CD4-positive, alpha-beta T cell (primary cell): ENCODE data around the gene RAB8B. TPM values are rescaled to one million over a fixed set of nuclear protein-coding genes. Genes with fewer than 3 reads are reported as not detected.

Source experiments
- ATAC-seq: fragments of 200-7000 bp; cut with Tn5 transposase; one replicate; pipeline ENCODE4 v1.10.0; 2022; ENCODE audit warnings: mild to moderate bottlenecking; ENCODE audit not compliant: poor library complexity
- CTCF ChIA-PET: fragments of 350-600 bp; sonication (Branson Sonifier 250); formaldehyde crosslinking; loops from one replicate; lab custom pipeline; 2021; ENCODE audit warnings: antibody characterized with exemption, inconsistent platforms; lab: Charles Lee
- POLR2A ChIA-PET: fragments of 350-600 bp; sonication (Branson Sonifier 250); formaldehyde crosslinking; loops from one replicate; lab custom pipeline; 2021; ENCODE audit warnings: antibody characterized with exemption, inconsistent platforms; lab: Charles Lee
- DNase-seq, 14 experiments: peaks; one replicate each; pipeline ENCODE4 v3.0.0-alpha.2; 2013 to 2020; ENCODE audit warnings: mixed read lengths in 2 of 14
- H3K27ac ChIP-seq, 2 donors: one replicate each; pipeline versions ENCODE4 v1.5.1 to v1.7.0; 2013; ENCODE audit warnings: low read length in 2 of 2, low read depth in 1 of 2, mild to moderate bottlenecking in 1 of 2
- H3K27me3 ChIP-seq, 2 experiments: 1 replicate in 1 of 2; 2 replicates in 1 of 2; pipeline versions ENCODE4 v1.6.1 to v1.7.0; 2013; ENCODE audit warnings: low read length in 2 of 2, control low read depth in 1 of 2, mild to moderate bottlenecking in 1 of 2, moderate library complexity in 1 of 2; ENCODE audit not compliant: insufficient read depth in 2 of 2, control insufficient read depth in 1 of 2
- H3K36me3 ChIP-seq: one replicate; pipeline ENCODE4 v1.6.1; 2013; ENCODE audit warnings: low read length, control low read depth; ENCODE audit not compliant: insufficient read depth
- H3K4me1 ChIP-seq: one replicate; pipeline ENCODE4 v1.6.1; 2013; ENCODE audit warnings: low read length, control low read depth; ENCODE audit not compliant: insufficient read depth
- H3K4me3 ChIP-seq: one replicate; pipeline ENCODE4 v1.5.1; 2013; ENCODE audit warnings: mild to moderate bottlenecking, low read length, moderate library complexity
- H3K9me3 ChIP-seq, 2 experiments: 1 replicate in 1 of 2; 2 replicates in 1 of 2; pipeline versions ENCODE4 v1.6.1 to v1.7.0; 2013; ENCODE audit warnings: low read length in 2 of 2, mild to moderate bottlenecking in 2 of 2, control low read depth in 1 of 2, moderate library complexity in 1 of 2; ENCODE audit not compliant: control insufficient read depth in 1 of 2, insufficient read depth in 1 of 2
- H3K27ac Mint-ChIP-seq: one replicate; pipeline ENCODE4 v1.8.0; 2020; ENCODE audit warnings: mixed read lengths
- H3K27me3 Mint-ChIP-seq: one replicate; pipeline ENCODE4 v1.8.0; 2021; ENCODE audit warnings: mixed read lengths
- H3K36me3 Mint-ChIP-seq: one replicate; pipeline ENCODE4 v1.8.0; 2021; ENCODE audit warnings: low read depth, mixed read lengths
- H3K4me1 Mint-ChIP-seq: one replicate; pipeline ENCODE4 v1.8.0; 2021; ENCODE audit warnings: low read depth, mixed read lengths
- H3K4me3 Mint-ChIP-seq: one replicate; pipeline ENCODE4 v1.8.0; 2020; ENCODE audit warnings: mild to moderate bottlenecking, mixed read lengths
- H3K9me3 Mint-ChIP-seq: one replicate; pipeline ENCODE4 v1.8.0; 2020; ENCODE audit warnings: mixed read lengths
- CTCF ChIP-seq: fragments of 200-600 bp; IDR thresholded peaks from one replicate; pipeline ENCODE4 v1.8.0; 2022; ENCODE audit warnings: antibody characterized with exemption, mild to moderate bottlenecking
- intact Hi-C, 2 experiments: fragments of 100-400 bp; cut with DNase I in 1 of 2; cut with micrococcal nuclease in 1 of 2; formaldehyde crosslinking; loops; one replicate each; pipeline versions ENCODE4 v1.15.1 to v1.9.0; 2023 to 2025; cut with DNase I, micrococcal nuclease
- total RNA-seq, 174 experiments: library from RNA in 2 of 174; stranded (reverse) in 2 of 174; gene quantifications; one replicate each; pipeline ENCODE4 v1.2.3 and lab custom pipeline; 2021 to 2026

The RAB8B gene
- total RNA-seq, 2 experiments from 2014 or later = 74.5 to 75.2 TPM

DNA sequence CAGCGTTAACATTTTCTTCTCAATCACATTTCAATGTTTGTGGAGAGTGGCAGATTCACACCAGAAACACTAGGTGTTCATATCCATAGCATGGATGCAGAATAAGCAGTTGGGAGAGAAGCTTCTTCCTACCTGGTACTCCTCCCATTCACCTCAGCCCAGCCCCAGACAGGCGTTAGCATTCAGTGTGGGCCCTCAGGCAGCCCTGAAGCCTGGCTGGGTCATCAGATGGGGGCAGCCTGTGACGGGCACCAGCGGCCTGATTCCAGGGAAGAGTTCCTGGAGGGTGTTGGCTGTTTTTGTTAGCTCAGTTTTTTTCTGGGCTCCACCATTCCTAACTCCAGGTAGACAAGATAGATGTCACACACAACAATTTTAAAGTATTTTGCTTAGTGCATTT lies 119.1 kb downstream of the RAB8B start:
- Mint-ChIP-seq H3K4me3 (no peak overlapping the region), H3K36me3 (peaks cover 36% of the 10 kb centered on the region), H3K27me3 (no peaks in the 10 kb centered on the region), H3K4me1 (no peaks in the 10 kb centered on the region), H3K27ac (no peak overlapping the region), H3K9me3 (no peaks in the 10 kb centered on the region)
- no peak for DNase-seq
- Histone ChIP-seq H3K27me3 (no peaks in the 10 kb centered on the region), H3K36me3 (peaks cover 21% of the 10 kb centered on the region), H3K4me3 (no peak overlapping the region), H3K9me3 (no peaks in the 10 kb centered on the region), H3K27ac (no peak overlapping the region), H3K4me1 (no peaks in the 10 kb centered on the region)
- intact Hi-C loops = no loop called here
- ChIA-PET POLR2A (no interaction called here), CTCF (no interaction called here)
- ATAC-seq = no peak
- TF ChIP-seq CTCF = no peak

- POLR2A ChIA-PET = interaction anchor here (0.7 kb wide), 1 partner anchor 78 kb away, joined by 3 read pairs; no protein-coding TSS in a partner anchor
- H3K4me1 Mint-ChIP-seq = no peaks in the 10 kb centered on the region
- H3K4me3 ChIP-seq = no peak overlapping the region
- H3K36me3 Mint-ChIP-seq = peaks cover 34% of the 10 kb centered on the region
- ATAC-seq (no peak), DNase-seq (no peak)
- intact Hi-C loops = no loop called here
- no peaks in the 10 kb centered on the region for H3K4me1 ChIP-seq
- no peaks in the 10 kb centered on the region for H3K27me3 ChIP-seq
- no peak for TF ChIP-seq CTCF
- no peaks in the 10 kb centered on the region for H3K27me3 Mint-ChIP-seq
- H3K27ac Mint-ChIP-seq = no peak overlapping the region
- H3K9me3 ChIP-seq = no peaks in the 10 kb centered on the region
- CTCF ChIA-PET = no interaction called here
- peaks cover 17% of the 10 kb centered on the region for H3K36me3 ChIP-seq
- H3K4me3 Mint-ChIP-seq = no peak overlapping the region
- no peak overlapping the region for H3K27ac ChIP-seq
- H3K9me3 Mint-ChIP-seq = no peaks in the 10 kb centered on the region
Observed at GRCh38 chr15:63308947-63309346, 119.5 kb downstream of the RAB8B start.

DNA sequence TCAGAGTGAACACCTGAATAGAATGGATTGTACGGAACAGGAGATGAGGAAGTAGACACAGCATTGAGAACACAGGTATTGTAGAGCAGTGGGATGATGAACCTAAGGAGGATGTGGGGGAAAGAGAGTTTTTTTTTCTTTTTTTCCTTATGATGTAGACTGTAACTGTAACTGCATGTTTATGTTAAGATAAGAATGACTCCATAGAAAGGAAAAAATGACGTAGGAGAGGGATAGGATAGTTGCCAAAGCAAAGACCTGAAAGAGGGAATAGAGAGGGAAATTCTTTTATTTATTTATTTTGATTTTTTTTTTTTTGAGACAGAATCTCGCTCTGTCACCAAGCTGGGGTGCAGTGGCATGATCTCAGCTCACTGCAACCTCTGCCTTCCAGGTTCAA lies 121.2 kb downstream of the RAB8B start:
- POLR2A ChIA-PET = no interaction called here
- Histone ChIP-seq H3K4me1 (no peaks in the 10 kb centered on the region), H3K27me3 (no peaks in the 10 kb centered on the region), H3K27ac (no peak overlapping the region), H3K4me3 (no peak overlapping the region), H3K9me3 (no peaks in the 10 kb centered on the region), H3K36me3 (peaks cover 11% of the 10 kb centered on the region)
- Mint-ChIP-seq H3K27me3 (no peaks in the 10 kb centered on the region), H3K27ac (no peak overlapping the region), H3K9me3 (no peaks in the 10 kb centered on the region), H3K4me1 (no peaks in the 10 kb centered on the region), H3K4me3 (no peak overlapping the region), H3K36me3 (peaks cover 18% of the 10 kb centered on the region)
- TF ChIP-seq CTCF = no peak
- CTCF ChIA-PET = no interaction called here
- intact Hi-C loops = no loop called here
- DNase-seq (no peak), ATAC-seq (no peak)
